Activated CD8-positive, alpha-beta T cell treated with anti-CD3 and anti-CD28 coated beads for 36 hours (primary cell): ENCODE data around the gene MYO15B. TPM values are rescaled to one million over a fixed set of nuclear protein-coding genes. Genes with fewer than 3 reads are reported as not detected.

Experiments
- ATAC-seq: fragments of 200-7000 bp; cut with Tn5 transposase; one replicate; pipeline ENCODE4 v1.10.0; 2021; ENCODE audit warnings: mild to moderate bottlenecking, moderate library complexity
- CTCF ChIA-PET: fragments of 350-600 bp; sonication (Branson Sonifier 250); formaldehyde crosslinking; loops from one replicate; lab custom pipeline; 2021; ENCODE audit warnings: antibody characterized with exemption; lab: Charles Lee
- POLR2A ChIA-PET: fragments of 350-600 bp; sonication (Branson Sonifier 250); formaldehyde crosslinking; loops from one replicate; lab custom pipeline; 2021; ENCODE audit warnings: antibody characterized with exemption; lab: Charles Lee
- DNase-seq: peaks from one replicate; pipeline ENCODE4 v3.0.0-alpha.2; 2020
- H3K27ac Mint-ChIP-seq: one replicate; pipeline ENCODE4 v1.8.0; 2021; ENCODE audit warnings: mild to moderate bottlenecking, mixed read lengths
- H3K27me3 Mint-ChIP-seq: one replicate; pipeline ENCODE4 v1.8.0; 2021; ENCODE audit warnings: mixed read lengths
- H3K36me3 Mint-ChIP-seq: one replicate; pipeline ENCODE4 v1.8.0; 2021; ENCODE audit warnings: low read depth, mixed read lengths
- H3K4me1 Mint-ChIP-seq: one replicate; pipeline ENCODE4 v1.8.0; 2021; ENCODE audit warnings: low read depth, mixed read lengths
- H3K4me3 Mint-ChIP-seq: one replicate; pipeline ENCODE4 v1.8.0; 2021; ENCODE audit warnings: mild to moderate bottlenecking, moderate library complexity, mixed read lengths
- H3K9me3 Mint-ChIP-seq: one replicate; pipeline ENCODE4 v1.8.0; 2021; ENCODE audit warnings: mixed read lengths
- intact Hi-C: fragments of 100-400 bp; cut with micrococcal nuclease; formaldehyde crosslinking; loops from one replicate; pipeline ENCODE4 v1.10.0; 2022
- total RNA-seq, 2 experiments: library from RNA; stranded (reverse); gene quantifications; one replicate each; pipeline ENCODE4 v1.2.3, GENCODE V29; 2021
- TF ChIP-seq, protein P1 (sequence below): fragments of 200-600 bp; IDR thresholded peaks from one replicate; pipeline ENCODE4 v1.8.0; 2022; ENCODE audit warnings: antibody characterized with exemption, mild to moderate bottlenecking

The MYO15B gene
- total RNA-seq, 2 experiments from 2014 or later, result 24.9 to 28.7 TPM

GRCh38 chr17:75610103-75610984 is 22.7 kb downstream of the MYO15B start:
- Mint-ChIP-seq H3K27me3 (no peaks in the 10 kb centered on the region), H3K27ac (no peak overlapping the region), H3K4me1 (peaks cover 4% of the 10 kb centered on the region), H3K9me3 (no peaks in the 10 kb centered on the region), H3K36me3 (no peaks in the 10 kb centered on the region), H3K4me3 (no peak overlapping the region)
- POLR2A ChIA-PET, result interaction anchor here (1.5 kb wide), 1 partner anchor 31 kb away, joined by 4 read pairs; no protein-coding TSS in a partner anchor
- DNase-seq (no peak), ATAC-seq (no peak)
- CTCF ChIA-PET, result interaction anchor here (0.7 to 4.3 kb wide), 6 partner anchors 9 to 139 kb away, joined by 4 to 17 read pairs (median 8); partner anchors contain the start of gene SMIM5
- TF ChIP-seq, protein P1, sequence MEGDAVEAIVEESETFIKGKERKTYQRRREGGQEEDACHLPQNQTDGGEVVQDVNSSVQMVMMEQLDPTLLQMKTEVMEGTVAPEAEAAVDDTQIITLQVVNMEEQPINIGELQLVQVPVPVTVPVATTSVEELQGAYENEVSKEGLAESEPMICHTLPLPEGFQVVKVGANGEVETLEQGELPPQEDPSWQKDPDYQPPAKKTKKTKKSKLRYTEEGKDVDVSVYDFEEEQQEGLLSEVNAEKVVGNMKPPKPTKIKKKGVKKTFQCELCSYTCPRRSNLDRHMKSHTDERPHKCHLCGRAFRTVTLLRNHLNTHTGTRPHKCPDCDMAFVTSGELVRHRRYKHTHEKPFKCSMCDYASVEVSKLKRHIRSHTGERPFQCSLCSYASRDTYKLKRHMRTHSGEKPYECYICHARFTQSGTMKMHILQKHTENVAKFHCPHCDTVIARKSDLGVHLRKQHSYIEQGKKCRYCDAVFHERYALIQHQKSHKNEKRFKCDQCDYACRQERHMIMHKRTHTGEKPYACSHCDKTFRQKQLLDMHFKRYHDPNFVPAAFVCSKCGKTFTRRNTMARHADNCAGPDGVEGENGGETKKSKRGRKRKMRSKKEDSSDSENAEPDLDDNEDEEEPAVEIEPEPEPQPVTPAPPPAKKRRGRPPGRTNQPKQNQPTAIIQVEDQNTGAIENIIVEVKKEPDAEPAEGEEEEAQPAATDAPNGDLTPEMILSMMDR, result no peak
- intact Hi-C loops, result no loop called here

GRCh38 chr17:75611851-75612429 is 24.3 kb downstream of the MYO15B start:
- ChIA-PET CTCF (interaction anchor here (0.9 to 4.3 kb wide), 4 partner anchors 10 to 21 kb away, joined by 3 to 17 read pairs (median 4); partner anchors contain the start of gene SMIM5), POLR2A (no interaction called here)
- TF ChIP-seq, protein P1, result no peak
- no peak for DNase-seq
- peaks cover 2% of the 10 kb centered on the region for H3K4me1 Mint-ChIP-seq
- H3K4me3 Mint-ChIP-seq, result no peak overlapping the region
- no peak overlapping the region for H3K27ac Mint-ChIP-seq
- no peaks in the 10 kb centered on the region for H3K36me3 Mint-ChIP-seq
- no peak for ATAC-seq
- H3K9me3 Mint-ChIP-seq, result no peaks in the 10 kb centered on the region
- intact Hi-C loops, result no loop called here
- H3K27me3 Mint-ChIP-seq, result no peaks in the 10 kb centered on the region

DNA sequence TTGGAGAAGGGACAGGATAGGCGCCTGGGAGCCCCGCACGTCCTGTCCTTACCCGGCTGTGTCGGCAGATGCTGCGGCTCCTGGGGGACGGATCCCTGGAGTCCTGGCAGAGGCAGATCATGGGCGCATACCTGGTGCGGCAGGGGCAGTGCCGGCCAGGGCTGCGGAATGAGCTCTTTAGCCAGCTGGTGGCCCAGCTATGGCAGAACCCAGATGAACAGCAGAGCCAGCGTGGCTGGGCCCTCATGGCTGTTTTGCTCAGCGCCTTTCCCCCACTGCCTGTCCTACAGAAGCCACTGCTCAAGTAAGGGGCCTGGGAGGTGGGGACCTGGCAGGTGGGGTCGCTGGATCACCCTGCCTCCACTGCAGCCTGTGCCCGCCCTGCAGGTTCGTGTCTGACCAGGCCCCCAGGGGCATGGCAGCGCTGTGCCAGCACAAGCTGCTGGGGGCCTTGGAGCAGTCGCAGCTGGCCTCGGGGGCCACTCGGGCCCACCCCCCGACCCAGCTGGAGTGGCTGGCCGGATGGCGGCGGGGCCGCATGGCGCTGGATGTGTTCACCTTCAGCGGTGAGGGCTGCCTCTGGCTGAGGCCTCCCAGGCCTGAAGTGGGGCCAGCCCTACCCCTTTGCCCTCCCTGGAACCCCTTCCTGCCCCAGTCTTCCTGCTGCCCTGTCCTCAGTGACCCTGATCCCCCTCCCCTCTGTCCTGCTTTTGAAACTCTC is 25.5 kb downstream of the MYO15B start:
- TF ChIP-seq, protein P1, result no peak
- Mint-ChIP-seq H3K27me3 (no peaks in the 10 kb centered on the region), H3K4me1 (no peaks in the 10 kb centered on the region), H3K36me3 (no peaks in the 10 kb centered on the region), H3K27ac (no peak overlapping the region), H3K9me3 (no peaks in the 10 kb centered on the region), H3K4me3 (no peak overlapping the region)
- CTCF ChIA-PET, result interaction anchor here (1.3 to 4.3 kb wide), 2 partner anchors 8 to 20 kb away, joined by 3 to 17 read pairs; partner anchors contain the start of gene SMIM5
- POLR2A ChIA-PET, result interaction anchor here (0.6 to 0.8 kb wide), 3 partner anchors 10 to 81 kb away, joined by 3 read pairs; no protein-coding TSS in a partner anchor
- intact Hi-C loops, result no loop called here
- DNase-seq (no peak), ATAC-seq (no peak)

DNA sequence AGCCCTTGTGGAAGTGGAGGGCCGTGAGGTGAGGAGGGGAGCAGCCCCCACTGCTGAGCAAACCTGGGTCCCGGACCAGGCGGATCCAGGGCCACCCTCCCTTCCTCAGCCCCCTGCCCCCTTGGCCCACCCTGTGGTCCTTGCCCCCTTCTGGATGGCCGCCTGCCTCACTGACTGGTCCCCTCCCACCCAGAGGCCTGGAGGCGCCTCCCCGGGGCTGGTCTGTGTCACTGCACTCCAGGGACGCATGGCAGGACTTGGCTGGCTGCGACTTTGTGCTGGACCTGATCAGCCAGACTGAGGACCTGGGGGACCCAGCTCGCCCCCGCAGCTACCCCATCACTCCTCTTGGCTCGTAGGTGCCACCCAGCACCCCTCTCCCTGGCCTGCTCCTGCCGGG is 26.4 kb downstream of the MYO15B start:
- no peaks in the 10 kb centered on the region for H3K9me3 Mint-ChIP-seq
- H3K27me3 Mint-ChIP-seq, result no peaks in the 10 kb centered on the region
- intact Hi-C loops, result no loop called here
- TF ChIP-seq, protein P1, result no peak
- no peak for ATAC-seq
- DNase-seq, result no peak
- ChIA-PET POLR2A (interaction anchor here (0.6 to 0.8 kb wide), 2 partner anchors 9 to 15 kb away, joined by 3 read pairs; no protein-coding TSS in a partner anchor), CTCF (interaction anchor here (0.7 to 4.3 kb wide), 2 partner anchors 13 to 19 kb away, joined by 4 to 17 read pairs; partner anchors contain the start of gene SMIM5)
- no peak overlapping the region for H3K27ac Mint-ChIP-seq
- no peaks in the 10 kb centered on the region for H3K36me3 Mint-ChIP-seq
- no peaks in the 10 kb centered on the region for H3K4me1 Mint-ChIP-seq
- H3K4me3 Mint-ChIP-seq, result no peak overlapping the region
